ENCODE measurements around the gene VWA8. TPM values are rescaled to one million over a fixed set of nuclear protein-coding genes. Genes with fewer than 3 reads are reported as not detected.

VWA8 gene
- total and polyA plus RNA-seq, 2 of the 8 experiments (the other 6 are each of a cell fraction or from before 2014, with no cell fraction given) = 5.9 to 19.6 TPM

DNA sequence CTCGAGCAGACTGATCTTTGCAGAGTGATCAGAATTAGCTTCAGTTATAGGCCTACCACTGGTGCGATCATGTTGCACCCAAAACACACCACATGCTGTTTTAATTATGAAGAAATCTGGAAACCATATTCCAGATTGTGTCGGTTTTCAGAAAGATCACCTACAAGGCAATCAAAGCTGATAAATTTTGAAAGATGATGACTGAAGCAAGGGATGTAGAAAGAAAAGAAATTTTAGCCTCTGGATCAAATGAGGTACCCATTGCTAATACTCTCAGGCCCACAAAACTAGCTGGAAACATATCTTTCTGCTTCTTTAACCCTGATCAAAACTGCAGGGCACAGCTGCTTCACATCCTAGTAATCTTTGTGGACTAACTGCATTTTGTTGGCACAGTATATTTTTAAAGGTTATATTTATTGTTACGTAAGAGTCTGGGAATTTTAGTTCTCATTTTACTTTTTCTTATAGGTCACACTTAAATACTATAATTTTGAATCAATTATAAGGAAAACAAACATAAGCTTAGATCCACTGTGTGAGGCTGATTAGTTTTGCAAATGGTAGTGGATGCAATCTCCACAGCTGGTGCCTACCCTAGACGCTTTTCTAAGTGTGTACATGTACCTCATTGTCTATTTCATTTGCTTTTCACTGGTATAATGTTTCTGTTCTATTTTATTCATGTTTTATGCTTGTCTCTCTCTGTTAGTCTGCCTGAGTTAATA, 352.6 kb downstream of the VWA8 start:
- FAIRE-seq = no peak
- no peak overlapping the region for H3K4ac ChIP-seq (replicated peaks; ENCODE audit: insufficient read length, low read depth, low read length)
- no peak overlapping the region for H2BK5ac ChIP-seq (ENCODE audit: low read depth, low read length)
- no peaks in the 10 kb centered on the region for H3K79me1 ChIP-seq (ENCODE audit: low read depth, low read length)
- 87% methylated on average over 5 of the region's 5 CpGs; no CpG with 5 or more reads in 1 of the 2 experiments for WGBS, 2 experiments (ENCODE audit: extremely low coverage in 1 of 2, insufficient coverage in 1 of 2, insufficient read length in 1 of 2, insufficient replicate concordance in 2 of 2, low coverage in 1 of 2, low lambda C conversion rate in 2 of 2, missing lambda C conversion rate in 1 of 2)
- H2AFZ ChIP-seq (ENCODE audit: low read length) = no peak overlapping the region
- no peak overlapping the region for H2AK5ac ChIP-seq (ENCODE audit: low read depth, low read length)
- no peak overlapping the region for H2BK20ac ChIP-seq (ENCODE audit: low read length)
- no peak overlapping the region for H3K56ac ChIP-seq (replicated peaks; ENCODE audit: insufficient read length, low read depth, low read length)
- no peaks in the 10 kb centered on the region for H3K79me2 ChIP-seq (ENCODE audit: control insufficient read depth in 1 of 2, insufficient read depth in 2 of 2, low read length in 2 of 2)
- no peak overlapping the region for H2BK12ac ChIP-seq (ENCODE audit: low read depth, low read length)
- ChIA-PET POLR2A (ENCODE audit: partially characterized antibody) (no interaction called here), CTCF (ENCODE audit: partially characterized antibody) (interaction anchor here (0.9 to 1.3 kb wide), 4 partner anchors 15 to 180 kb away, joined by 3 to 4 read pairs (median 3); no protein-coding TSS in a partner anchor)
- no peak overlapping the region for H3K14ac ChIP-seq (ENCODE audit: insufficient read length)
- no peaks in the 10 kb centered on the region; a peak in 1 of 8 replicates for H3K36me3 ChIP-seq (ENCODE audit: control insufficient read depth in 2 of 4, insufficient read depth in 4 of 4, low read length in 3 of 4)
- no peak overlapping the region for H3K27ac ChIP-seq (ENCODE audit: low read depth, low read length)
- no peaks in the 10 kb centered on the region for H3K23me2 ChIP-seq (ENCODE audit: low read depth, low read length)
- H4K20me1 ChIP-seq (replicated peaks in 1 of 2; ENCODE audit: control insufficient read depth in 1 of 2, insufficient read depth in 2 of 2, low read length in 2 of 2) = peaks cover 0 to 1% of the 10 kb centered on the region in 2 experiments
- H3K9me3 ChIP-seq (ENCODE audit: insufficient read depth in 2 of 2, low read depth in 1 of 2, low read length in 1 of 2) = no peaks in the 10 kb centered on the region
- H4K8ac ChIP-seq (ENCODE audit: extremely low read depth, insufficient read depth, low read length) = no peak overlapping the region
- no peak overlapping the region for H3K4me3 ChIP-seq (ENCODE audit: extremely low read depth in 1 of 4, insufficient read depth in 2 of 4, low read depth in 3 of 4, low read length in 4 of 4)
- no peak overlapping the region for H2BK15ac ChIP-seq (ENCODE audit: low read length)
- H4K91ac ChIP-seq (replicated peaks; ENCODE audit: insufficient read length, low read length) = no peak overlapping the region
- no peaks in the 10 kb centered on the region for H3K4me1 ChIP-seq (replicated peaks in 1 of 4; ENCODE audit: control insufficient read depth in 3 of 4, insufficient read depth in 4 of 4, low read length in 3 of 4)
- H4K5ac ChIP-seq (ENCODE audit: insufficient read length, low read depth, low read length) = no peak overlapping the region
- no peak overlapping the region for H3K23ac ChIP-seq (ENCODE audit: insufficient read length)
- H2BK120ac ChIP-seq (replicated peaks; ENCODE audit: low read depth, low read length) = no peak overlapping the region
- no peak for DNase-seq (ENCODE audit: low read depth in 1 of 2, low spot score in 2 of 2)
- TF ChIP-seq CHD1 (IDR thresholded peaks at IDR 0.05; ENCODE audit: low read depth, low read length) = no peak
- no peak for TF ChIP-seq CBX5 (IDR thresholded peaks at IDR 0.05; ENCODE audit: low read depth, low read length)
- no peaks in the 10 kb centered on the region for H3K27me3 ChIP-seq (replicated peaks in 1 of 4; ENCODE audit: control insufficient read depth in 3 of 4, extremely low read depth in 1 of 4, insufficient read depth in 3 of 4, low read length in 3 of 4)
- H3K18ac ChIP-seq (ENCODE audit: extremely low read depth, low read length) = no peak overlapping the region
- no peak overlapping the region for H3K4me2 ChIP-seq (ENCODE audit: insufficient read depth in 1 of 2, low read depth in 2 of 2, low read length in 2 of 2)
- H3K9ac ChIP-seq (replicated peaks in 1 of 4; ENCODE audit: extremely low read depth in 1 of 4, low read depth in 3 of 4, low read length in 3 of 4) = no peak overlapping the region
